GM23338 (cell line): ENCODE data around the gene ADGRF1. TPM values are rescaled to one million over a fixed set of nuclear protein-coding genes. Genes with fewer than 3 reads are reported as not detected.

Experiments
- ATAC-seq: fragments of 200-7000 bp; cut with Tn5 transposase; 3 replicates; pipeline ENCODE4 v1.9.1; 2020
- DNase-seq: peaks from one replicate; pipeline ENCODE4 v3.0.0-alpha.2; 2015; ENCODE audit warnings: low spot score
- H2AFZ ChIP-seq: fragments of 200-600 bp; sonication (generic); 2 replicates; pipeline ENCODE4 v1.8.0; 2016; ENCODE audit warnings: antibody characterized with exemption, mild to moderate bottlenecking, moderate library complexity
- H3F3A ChIP-seq: fragments of 200-600 bp; sonication (generic); replicated peaks from 2 replicates; pipeline ENCODE4 v1.8.0; 2017; ENCODE audit warnings: antibody characterized with exemption, mixed run types, low read depth
- H3K27ac ChIP-seq: fragments of 200-600 bp; sonication (generic); 2 replicates; pipeline ENCODE4 v1.6.1; 2016; ENCODE audit warnings: low read depth
- H3K27me3 ChIP-seq: fragments of 200-600 bp; sonication (generic); 2 replicates; pipeline ENCODE4 v1.8.0; 2016; ENCODE audit warnings: mild to moderate bottlenecking, mixed run types, moderate library complexity; ENCODE audit not compliant: insufficient read depth
- H3K36me3 ChIP-seq: fragments of 200-600 bp; sonication (generic); 2 replicates; pipeline ENCODE4 v1.8.0; 2016; ENCODE audit warnings: mild to moderate bottlenecking; ENCODE audit not compliant: insufficient read depth
- H3K4me1 ChIP-seq: fragments of 200-600 bp; sonication (generic); 2 replicates; pipeline ENCODE4 v1.8.0; 2016; ENCODE audit warnings: mild to moderate bottlenecking, moderate library complexity; ENCODE audit not compliant: insufficient read depth
- H3K4me2 ChIP-seq: fragments of 200-600 bp; sonication (generic); 2 replicates; pipeline ENCODE4 v1.7.1; 2017; ENCODE audit warnings: mixed run types
- H3K4me3 ChIP-seq: fragments of 200-600 bp; sonication (generic); 2 replicates; pipeline ENCODE4 v1.6.1; 2016; ENCODE audit warnings: mixed run types
- H3K79me2 ChIP-seq: fragments of 200-600 bp; sonication (generic); replicated peaks from 2 replicates; pipeline ENCODE4 v1.8.0; 2017; ENCODE audit warnings: mild to moderate bottlenecking; ENCODE audit not compliant: insufficient read depth
- H3K9me2 ChIP-seq: fragments of 200-600 bp; sonication (generic); 2 replicates; pipeline ENCODE4 v1.8.0; 2017; ENCODE audit not compliant: insufficient read depth
- H4K20me1 ChIP-seq: fragments of 200-600 bp; sonication (generic); replicated peaks from 2 replicates; pipeline ENCODE4 v1.8.0; 2017; ENCODE audit warnings: mild to moderate bottlenecking; ENCODE audit not compliant: insufficient read depth
- H3K27ac Mint-ChIP-seq: 2 replicates; pipeline ENCODE4 v1.8.0; 2020; ENCODE audit warnings: inconsistent platforms, mild to moderate bottlenecking, moderate library complexity, mixed read lengths
- H3K27me3 Mint-ChIP-seq: 3 replicates; pipeline ENCODE4 v1.8.0; 2022; ENCODE audit warnings: low read depth, mild to moderate bottlenecking, moderate library complexity, mixed read lengths, inconsistent platforms; ENCODE audit not compliant: insufficient read depth, poor library complexity
- H3K36me3 Mint-ChIP-seq: 3 replicates; pipeline ENCODE4 v1.8.0; 2021; ENCODE audit warnings: low read depth, mild to moderate bottlenecking, inconsistent platforms, moderate library complexity, mixed read lengths
- H3K4me1 Mint-ChIP-seq: 3 replicates; pipeline ENCODE4 v1.8.0; 2020; ENCODE audit warnings: mild to moderate bottlenecking, inconsistent platforms, mixed read lengths
- H3K4me3 Mint-ChIP-seq: 3 replicates; pipeline ENCODE4 v1.8.0; 2021; ENCODE audit warnings: moderate library complexity, mild to moderate bottlenecking, inconsistent platforms, mixed read lengths
- H3K9me3 Mint-ChIP-seq: 3 replicates; pipeline ENCODE4 v1.8.0; 2020; ENCODE audit warnings: moderate library complexity, mild to moderate bottlenecking, inconsistent platforms, mixed read lengths
- CTCF ChIP-seq, 2 experiments: fragments of 200-600 bp in 1 of 2; sonication (generic) in 1 of 2; conservative IDR thresholded peaks; 2 replicates each; pipeline versions ENCODE4 v1.5.1 to v1.6.1; 2016 to 2017; ENCODE audit warnings: antibody characterized with exemption in 2 of 2, low read depth in 2 of 2, mild to moderate bottlenecking in 2 of 2, moderate library complexity in 1 of 2
- ETS1 ChIP-seq: IDR thresholded peaks from 2 replicates; pipeline ENCODE4 v1.6.1; 2016; ENCODE audit warnings: antibody characterized with exemption
- EZH2phosphoT487 ChIP-seq: fragments of 200-600 bp; sonication (generic); IDR thresholded peaks from one replicate; pipeline ENCODE4 v1.8.1; 2018; ENCODE audit warnings: antibody characterized with exemption; ENCODE audit not compliant: unreplicated experiment
- JUNB ChIP-seq: IDR thresholded peaks from one replicate; pipeline ENCODE4 v1.6.1; 2016; ENCODE audit warnings: antibody characterized with exemption; ENCODE audit not compliant: unreplicated experiment
- POLR2AphosphoS5 ChIP-seq: IDR thresholded peaks from 2 replicates; pipeline ENCODE4 v1.6.1; 2016; ENCODE audit warnings: antibody characterized with exemption, low read depth
- polyA plus RNA-seq: library from polyadenylated mRNA; unstranded; fragments of >200 nt; fragmentation: Nextera tagmentation; extraction: Ambion mirVana; gene quantifications from 2 replicates; pipeline ENCODE4 v1.2.1, GENCODE V29; 2016
- total RNA-seq: library from RNA; depleted of rRNA; stranded (reverse); fragments of >200 nt; shearing (Covaris generic); gene quantifications from 2 replicates; pipeline ENCODE4 v1.2.3, GENCODE V29; 2014
- TF ChIP-seq, protein P1 (sequence below): IDR thresholded peaks from one replicate; pipeline ENCODE4 v1.6.1; 2018; ENCODE audit warnings: antibody characterized with exemption; ENCODE audit not compliant: unreplicated experiment
- TF ChIP-seq, protein P2 (sequence below): fragments of 250-450 bp; sonication (Bioruptor Pico); IDR thresholded peaks from 2 replicates; pipeline ENCODE4 v1.5.0; 2020; ENCODE audit warnings: mild to moderate bottlenecking, moderate library complexity

ADGRF1 gene
- total and polyA plus RNA-seq, 2 experiments from 2014 or later: not detected

DNA sequence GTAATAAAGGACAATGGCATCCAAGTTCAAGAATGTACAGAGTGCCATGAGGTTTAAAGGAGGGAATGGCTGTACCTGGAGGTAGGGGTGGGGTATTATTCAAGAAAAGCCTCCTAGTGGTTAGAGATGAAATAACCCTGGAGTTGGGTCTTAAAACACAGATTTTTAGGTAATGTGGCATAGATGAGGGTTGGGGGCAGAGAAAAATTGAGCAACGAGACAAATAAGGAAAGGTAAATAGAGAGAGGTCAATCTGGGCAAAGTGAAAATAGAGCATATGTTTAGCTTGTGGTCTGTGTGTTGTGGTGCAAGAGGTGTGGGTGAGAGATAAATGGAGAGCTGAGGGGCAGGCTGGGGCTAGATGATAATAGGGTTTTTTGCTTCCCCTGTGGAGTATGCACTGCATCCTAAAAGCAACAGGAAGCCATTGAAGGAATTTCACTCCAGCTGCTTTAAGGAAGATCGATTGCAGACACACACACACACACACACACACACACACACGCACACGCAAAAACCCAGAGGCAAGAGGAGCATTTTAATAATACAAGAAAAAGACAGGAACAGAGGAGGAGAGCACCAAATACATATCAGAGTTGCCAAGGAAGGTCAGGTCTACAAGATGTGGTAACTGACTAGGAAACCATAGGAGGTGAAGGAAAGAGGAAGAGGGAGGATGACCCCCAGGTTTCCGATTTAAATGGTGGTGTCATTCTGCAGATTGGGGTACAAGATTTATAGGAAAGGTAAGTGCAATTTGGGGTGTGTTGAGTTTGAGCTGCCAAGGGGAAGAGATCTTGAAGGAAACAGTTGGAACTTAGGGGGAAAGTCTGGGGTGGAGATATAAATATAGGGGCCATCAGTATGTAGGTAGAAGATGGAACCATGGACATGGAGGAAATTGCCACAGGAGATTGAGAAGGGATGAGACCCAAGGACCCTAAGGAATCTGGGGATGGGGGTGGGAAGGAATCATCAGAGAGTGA is 31.3 kb upstream of the ADGRF1 start:
- TF ChIP-seq, protein P1, sequence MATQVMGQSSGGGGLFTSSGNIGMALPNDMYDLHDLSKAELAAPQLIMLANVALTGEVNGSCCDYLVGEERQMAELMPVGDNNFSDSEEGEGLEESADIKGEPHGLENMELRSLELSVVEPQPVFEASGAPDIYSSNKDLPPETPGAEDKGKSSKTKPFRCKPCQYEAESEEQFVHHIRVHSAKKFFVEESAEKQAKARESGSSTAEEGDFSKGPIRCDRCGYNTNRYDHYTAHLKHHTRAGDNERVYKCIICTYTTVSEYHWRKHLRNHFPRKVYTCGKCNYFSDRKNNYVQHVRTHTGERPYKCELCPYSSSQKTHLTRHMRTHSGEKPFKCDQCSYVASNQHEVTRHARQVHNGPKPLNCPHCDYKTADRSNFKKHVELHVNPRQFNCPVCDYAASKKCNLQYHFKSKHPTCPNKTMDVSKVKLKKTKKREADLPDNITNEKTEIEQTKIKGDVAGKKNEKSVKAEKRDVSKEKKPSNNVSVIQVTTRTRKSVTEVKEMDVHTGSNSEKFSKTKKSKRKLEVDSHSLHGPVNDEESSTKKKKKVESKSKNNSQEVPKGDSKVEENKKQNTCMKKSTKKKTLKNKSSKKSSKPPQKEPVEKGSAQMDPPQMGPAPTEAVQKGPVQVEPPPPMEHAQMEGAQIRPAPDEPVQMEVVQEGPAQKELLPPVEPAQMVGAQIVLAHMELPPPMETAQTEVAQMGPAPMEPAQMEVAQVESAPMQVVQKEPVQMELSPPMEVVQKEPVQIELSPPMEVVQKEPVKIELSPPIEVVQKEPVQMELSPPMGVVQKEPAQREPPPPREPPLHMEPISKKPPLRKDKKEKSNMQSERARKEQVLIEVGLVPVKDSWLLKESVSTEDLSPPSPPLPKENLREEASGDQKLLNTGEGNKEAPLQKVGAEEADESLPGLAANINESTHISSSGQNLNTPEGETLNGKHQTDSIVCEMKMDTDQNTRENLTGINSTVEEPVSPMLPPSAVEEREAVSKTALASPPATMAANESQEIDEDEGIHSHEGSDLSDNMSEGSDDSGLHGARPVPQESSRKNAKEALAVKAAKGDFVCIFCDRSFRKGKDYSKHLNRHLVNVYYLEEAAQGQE: no peak
- no peak for TF ChIP-seq JUNB
- peak; percentile 46 to 73 for TF ChIP-seq CTCF (conservative IDR thresholded peaks at IDR 0.05; ENCODE audit: low read depth in 2 of 2)
- Mint-ChIP-seq H3K36me3 (no peaks in the 10 kb centered on the region), H3K27ac (no peak overlapping the region), H3K4me3 (no peak overlapping the region), H3K9me3 (no peaks in the 10 kb centered on the region), H3K4me1 (peaks cover 4% of the 10 kb centered on the region; the same call in 1 of the 3 replicates), H3K27me3 (no peaks in the 10 kb centered on the region)
- no peaks in the 10 kb centered on the region for H3K36me3 ChIP-seq
- H3K27ac ChIP-seq: no peak overlapping the region
- H3K4me1 ChIP-seq: no peaks in the 10 kb centered on the region
- H2AFZ ChIP-seq: no peak overlapping the region
- no peaks in the 10 kb centered on the region for H3K79me2 ChIP-seq
- H3F3A ChIP-seq: no peaks in the 10 kb centered on the region
- no peak overlapping the region for H3K4me2 ChIP-seq
- H3K4me3 ChIP-seq: no peak overlapping the region
- peak; percentile 68 for ATAC-seq
- DNase-seq: peak; percentile 69
- H3K9me2 ChIP-seq: peaks cover 14% of the 10 kb centered on the region
- H4K20me1 ChIP-seq: no peaks in the 10 kb centered on the region
- H3K27me3 ChIP-seq: no peaks in the 10 kb centered on the region

DNA sequence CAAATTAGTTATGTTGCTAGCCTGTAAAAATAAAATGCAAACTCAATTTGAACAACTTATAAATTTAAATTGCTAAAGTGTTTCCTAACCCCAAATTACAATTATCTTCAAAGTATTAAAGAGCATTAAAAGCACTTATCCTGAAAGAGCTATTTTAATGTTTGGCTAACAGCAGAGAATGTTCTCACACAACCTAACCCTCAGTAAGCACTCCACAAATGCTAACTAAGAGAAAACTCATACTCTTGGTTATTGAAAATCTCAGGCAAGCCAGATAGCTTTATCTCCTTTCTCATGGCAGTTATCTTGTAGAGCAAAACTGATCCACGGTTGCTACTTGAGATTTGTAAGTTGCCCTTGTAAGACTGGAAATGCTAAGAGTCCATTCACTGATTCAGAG is 30.5 kb upstream of the ADGRF1 start:
- Histone ChIP-seq H3K4me2 (no peak overlapping the region), H4K20me1 (no peaks in the 10 kb centered on the region), H3F3A (no peaks in the 10 kb centered on the region), H2AFZ (no peak overlapping the region), H3K36me3 (no peaks in the 10 kb centered on the region), H3K4me3 (no peak overlapping the region), H3K27ac (no peak overlapping the region), H3K79me2 (no peaks in the 10 kb centered on the region), H3K4me1 (no peaks in the 10 kb centered on the region), H3K9me2 (peaks cover 14% of the 10 kb centered on the region), H3K27me3 (no peaks in the 10 kb centered on the region)
- H3K27ac Mint-ChIP-seq: no peak overlapping the region
- H3K36me3 Mint-ChIP-seq: no peaks in the 10 kb centered on the region
- no peak overlapping the region for H3K4me3 Mint-ChIP-seq
- ATAC-seq (no peak), DNase-seq (no peak)
- peaks cover 4% of the 10 kb centered on the region; the same call in 1 of the 3 replicates for H3K4me1 Mint-ChIP-seq
- no peaks in the 10 kb centered on the region for H3K27me3 Mint-ChIP-seq
- H3K9me3 Mint-ChIP-seq: no peaks in the 10 kb centered on the region
- no peak for TF ChIP-seq JUNB
- TF ChIP-seq POLR2AphosphoS5: no peak
- TF ChIP-seq ETS1: no peak
- no peak for TF ChIP-seq EZH2phosphoT487
- TF ChIP-seq, protein P2, sequence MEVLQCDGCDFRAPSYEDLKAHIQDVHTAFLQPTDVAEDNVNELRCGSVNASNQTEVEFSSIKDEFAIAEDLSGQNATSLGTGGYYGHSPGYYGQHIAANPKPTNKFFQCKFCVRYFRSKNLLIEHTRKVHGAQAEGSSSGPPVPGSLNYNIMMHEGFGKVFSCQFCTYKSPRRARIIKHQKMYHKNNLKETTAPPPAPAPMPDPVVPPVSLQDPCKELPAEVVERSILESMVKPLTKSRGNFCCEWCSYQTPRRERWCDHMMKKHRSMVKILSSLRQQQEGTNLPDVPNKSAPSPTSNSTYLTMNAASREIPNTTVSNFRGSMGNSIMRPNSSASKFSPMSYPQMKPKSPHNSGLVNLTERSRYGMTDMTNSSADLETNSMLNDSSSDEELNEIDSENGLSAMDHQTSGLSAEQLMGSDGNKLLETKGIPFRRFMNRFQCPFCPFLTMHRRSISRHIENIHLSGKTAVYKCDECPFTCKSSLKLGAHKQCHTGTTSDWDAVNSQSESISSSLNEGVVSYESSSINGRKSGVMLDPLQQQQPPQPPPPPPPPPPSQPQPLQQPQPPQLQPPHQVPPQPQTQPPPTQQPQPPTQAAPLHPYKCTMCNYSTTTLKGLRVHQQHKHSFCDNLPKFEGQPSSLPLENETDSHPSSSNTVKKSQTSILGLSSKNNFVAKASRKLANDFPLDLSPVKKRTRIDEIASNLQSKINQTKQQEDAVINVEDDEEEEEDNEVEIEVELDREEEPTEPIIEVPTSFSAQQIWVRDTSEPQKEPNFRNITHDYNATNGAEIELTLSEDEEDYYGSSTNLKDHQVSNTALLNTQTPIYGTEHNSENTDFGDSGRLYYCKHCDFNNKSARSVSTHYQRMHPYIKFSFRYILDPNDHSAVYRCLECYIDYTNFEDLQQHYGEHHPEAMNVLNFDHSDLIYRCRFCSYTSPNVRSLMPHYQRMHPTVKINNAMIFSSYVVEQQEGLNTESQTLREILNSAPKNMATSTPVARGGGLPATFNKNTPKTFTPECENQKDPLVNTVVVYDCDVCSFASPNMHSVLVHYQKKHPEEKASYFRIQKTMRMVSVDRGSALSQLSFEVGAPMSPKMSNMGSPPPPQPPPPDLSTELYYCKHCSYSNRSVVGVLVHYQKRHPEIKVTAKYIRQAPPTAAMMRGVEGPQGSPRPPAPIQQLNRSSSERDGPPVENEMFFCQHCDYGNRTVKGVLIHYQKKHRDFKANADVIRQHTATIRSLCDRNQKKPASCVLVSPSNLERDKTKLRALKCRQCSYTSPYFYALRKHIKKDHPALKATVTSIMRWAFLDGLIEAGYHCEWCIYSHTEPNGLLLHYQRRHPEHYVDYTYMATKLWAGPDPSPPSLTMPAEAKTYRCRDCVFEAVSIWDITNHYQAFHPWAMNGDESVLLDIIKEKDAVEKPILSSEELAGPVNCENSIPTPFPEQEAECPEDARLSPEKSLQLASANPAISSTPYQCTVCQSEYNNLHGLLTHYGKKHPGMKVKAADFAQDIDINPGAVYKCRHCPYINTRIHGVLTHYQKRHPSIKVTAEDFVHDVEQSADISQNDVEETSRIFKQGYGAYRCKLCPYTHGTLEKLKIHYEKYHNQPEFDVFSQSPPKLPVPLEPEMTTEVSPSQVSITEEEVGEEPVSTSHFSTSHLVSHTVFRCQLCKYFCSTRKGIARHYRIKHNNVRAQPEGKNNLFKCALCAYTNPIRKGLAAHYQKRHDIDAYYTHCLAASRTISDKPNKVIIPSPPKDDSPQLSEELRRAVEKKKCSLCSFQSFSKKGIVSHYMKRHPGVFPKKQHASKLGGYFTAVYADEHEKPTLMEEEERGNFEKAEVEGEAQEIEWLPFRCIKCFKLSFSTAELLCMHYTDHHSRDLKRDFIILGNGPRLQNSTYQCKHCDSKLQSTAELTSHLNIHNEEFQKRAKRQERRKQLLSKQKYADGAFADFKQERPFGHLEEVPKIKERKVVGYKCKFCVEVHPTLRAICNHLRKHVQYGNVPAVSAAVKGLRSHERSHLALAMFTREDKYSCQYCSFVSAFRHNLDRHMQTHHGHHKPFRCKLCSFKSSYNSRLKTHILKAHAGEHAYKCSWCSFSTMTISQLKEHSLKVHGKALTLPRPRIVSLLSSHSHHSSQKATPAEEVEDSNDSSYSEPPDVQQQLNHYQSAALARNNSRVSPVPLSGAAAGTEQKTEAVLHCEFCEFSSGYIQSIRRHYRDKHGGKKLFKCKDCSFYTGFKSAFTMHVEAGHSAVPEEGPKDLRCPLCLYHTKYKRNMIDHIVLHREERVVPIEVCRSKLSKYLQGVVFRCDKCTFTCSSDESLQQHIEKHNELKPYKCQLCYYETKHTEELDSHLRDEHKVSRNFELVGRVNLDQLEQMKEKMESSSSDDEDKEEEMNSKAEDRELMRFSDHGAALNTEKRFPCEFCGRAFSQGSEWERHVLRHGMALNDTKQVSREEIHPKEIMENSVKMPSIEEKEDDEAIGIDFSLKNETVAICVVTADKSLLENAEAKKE (CRISPR knock-in tag): no peak
